ENCODE measurements around the gene RNF223.
"Not testable (repeated sequence)": the region's sequence is repeated elsewhere in the genome, so short reads cannot be mapped to it uniquely, and the experiment has no call there.

RNF223 gene

GRCh38 chr1:1106510-1107221 is 32.6 kb upstream of the RNF223 start:
- no peak for DNase-seq

- not testable (repeated sequence) for DNase-seq
Measured at GRCh38 chr1:1104152-1104551, 30.0 kb upstream of the RNF223 start.

DNA sequence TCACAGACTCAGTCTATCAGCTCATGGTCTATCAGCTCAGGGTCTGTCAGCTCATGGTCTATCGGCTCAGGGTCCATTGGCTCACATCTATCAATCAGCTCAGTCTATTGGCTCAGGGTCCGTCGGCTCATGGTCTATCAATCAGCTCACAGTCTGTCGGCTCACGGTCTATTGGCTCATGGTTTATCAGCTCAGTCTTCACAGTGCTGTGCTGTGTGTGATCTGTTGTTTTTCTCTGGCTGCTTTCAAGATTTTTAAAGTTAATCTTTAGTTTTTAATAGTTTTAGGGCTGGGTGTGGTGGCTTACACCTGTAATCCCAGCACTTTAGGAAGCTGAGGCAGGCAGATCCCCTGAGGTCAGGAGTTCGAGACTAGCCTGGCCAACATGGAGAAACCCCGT is 27.4 kb upstream of the RNF223 start:
- no peak for DNase-seq

GRCh38 chr1:1100296-1100695 is 26.2 kb upstream of the RNF223 start:
- no peak for DNase-seq

DNA sequence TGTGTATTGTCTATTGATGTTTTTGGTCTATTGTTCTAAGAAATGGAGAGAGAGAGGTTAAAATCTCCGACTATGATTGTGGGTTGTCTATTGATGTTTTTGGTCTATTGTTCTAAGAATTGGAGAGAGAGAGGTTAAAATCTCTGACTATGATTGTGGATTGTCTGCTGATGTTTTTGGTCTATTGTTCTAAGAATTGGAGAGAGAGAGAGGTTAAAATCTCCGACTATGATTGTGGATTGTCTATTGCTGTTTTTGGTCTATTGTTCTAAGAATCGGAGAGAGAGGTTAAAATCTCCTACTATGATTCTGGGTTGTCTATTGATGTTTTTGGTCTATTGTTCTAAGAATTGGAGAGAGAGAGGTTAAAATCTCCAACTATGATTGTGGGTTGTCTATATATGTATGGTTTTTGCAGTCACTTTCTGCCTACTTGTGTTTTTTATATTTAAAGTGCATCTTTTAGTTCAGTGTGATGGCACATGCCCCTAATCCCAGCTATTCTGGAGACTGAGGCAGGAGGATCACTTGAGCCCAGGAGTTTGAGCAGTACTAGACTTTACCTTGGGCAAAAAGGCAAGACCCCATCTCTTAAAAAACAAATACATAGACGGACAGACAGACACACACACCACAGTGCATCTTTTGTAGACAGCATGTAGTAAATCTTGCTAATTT is 25.5 kb upstream of the RNF223 start:
- no peak for DNase-seq

DNA sequence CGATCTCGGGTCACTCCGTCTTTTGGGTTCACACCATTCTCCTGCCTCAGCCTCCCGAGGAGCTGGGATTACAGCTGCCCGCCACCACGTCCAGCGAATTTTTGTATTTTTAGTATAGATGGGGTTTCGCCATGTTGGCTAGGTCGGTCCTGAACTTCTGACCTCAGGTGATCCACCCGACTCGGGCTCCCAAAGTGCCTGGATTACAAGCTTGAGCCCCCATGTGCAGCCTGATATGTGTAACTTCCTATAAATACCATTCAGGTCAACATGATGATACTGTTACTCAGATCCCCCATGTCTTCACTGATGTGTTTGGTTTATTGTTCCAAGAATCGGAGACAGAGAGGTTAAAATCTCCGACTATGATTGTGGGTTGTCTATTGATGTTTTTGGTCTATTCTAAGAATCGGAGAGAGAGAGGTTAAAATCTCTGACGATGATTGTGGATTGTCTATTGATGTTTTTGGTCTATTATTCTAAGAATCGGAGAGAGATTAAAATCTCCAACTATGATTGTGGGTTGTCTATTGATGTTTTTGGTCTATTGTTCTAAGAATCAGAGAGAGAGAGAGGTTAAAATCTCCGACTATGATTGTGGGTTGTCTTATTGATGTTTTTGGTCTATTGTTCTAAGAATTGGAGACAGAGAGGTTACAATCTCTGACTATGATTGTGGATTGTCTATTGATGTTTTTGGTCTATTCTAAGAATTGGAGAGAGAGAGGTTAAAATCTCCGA is 24.7 kb upstream of the RNF223 start:
- no peak for DNase-seq

- DNase-seq, result not testable (repeated sequence)
Measured at GRCh38 chr1:1096136-1096535, 22.0 kb upstream of the RNF223 start.

DNA sequence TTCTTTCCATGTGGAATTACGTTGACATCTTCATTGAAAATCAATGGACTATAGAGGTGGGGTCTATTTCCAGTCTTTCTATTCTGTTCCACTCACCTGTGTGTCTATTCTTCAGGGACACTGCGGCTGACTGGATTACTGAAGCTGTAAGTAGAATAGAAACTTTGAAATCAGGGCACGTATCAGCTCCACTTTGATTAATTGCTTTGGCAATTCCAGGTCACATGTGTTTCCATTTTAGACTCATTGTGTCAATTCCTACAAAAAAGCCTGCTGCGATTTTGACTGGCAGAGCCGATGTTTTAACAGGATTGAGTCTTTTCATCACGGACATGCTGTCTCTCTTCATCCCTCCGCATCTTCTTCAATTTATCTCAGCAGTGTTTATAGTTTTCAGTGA is 20.9 kb upstream of the RNF223 start:
- DNase-seq, result no peak

DNA sequence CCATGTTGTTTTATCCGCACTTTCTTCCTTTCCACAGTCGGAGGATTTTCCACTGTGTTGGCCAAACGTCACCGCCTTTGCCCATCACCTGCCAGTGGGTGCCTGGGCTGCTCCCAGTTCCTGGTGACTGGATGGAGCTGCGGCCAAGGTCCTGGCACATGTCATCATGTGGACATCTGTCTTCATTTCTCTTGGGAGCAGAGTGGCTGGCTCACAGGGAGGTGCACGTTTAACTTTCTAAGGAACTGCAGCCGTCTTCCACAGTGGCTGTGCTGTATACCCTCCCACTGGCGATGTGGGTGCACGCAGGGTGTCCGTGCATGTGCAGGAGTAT is 19.5 kb upstream of the RNF223 start:
- DNase-seq, result no peak

DNA sequence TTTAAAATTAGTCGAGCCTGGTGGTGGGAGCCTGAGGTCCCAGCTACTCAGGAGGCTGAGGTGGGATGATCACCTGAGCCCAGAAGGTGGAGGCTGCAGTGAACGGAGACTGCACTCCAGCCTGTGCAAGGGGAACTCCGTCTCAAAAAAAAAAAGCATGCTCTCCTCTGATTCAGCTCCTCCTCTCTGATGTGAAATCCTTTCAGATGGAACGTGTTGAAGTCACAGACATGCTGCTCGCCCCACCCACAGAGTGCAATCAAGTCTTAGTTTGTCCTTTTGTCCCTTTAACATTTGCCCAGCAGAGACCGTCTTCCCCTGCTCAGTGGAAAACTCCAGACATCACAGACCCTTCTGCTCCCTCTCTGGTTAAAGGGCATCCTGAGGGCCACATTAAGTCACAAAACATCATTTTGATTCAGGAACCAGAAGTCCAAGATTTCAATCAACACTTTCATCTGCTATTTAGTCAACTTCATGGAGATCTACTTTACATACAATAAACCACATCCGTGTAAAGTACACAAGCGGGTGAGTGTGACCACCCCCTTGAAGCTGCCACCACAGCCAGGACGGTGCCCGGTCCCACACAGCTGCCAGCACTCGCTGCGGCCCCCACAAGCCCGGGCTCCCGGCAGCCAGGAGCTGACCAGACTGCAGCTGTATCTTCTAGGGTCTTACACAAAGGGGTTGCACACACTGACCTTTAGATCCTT is 18.9 kb upstream of the RNF223 start:
- DNase-seq, result no peak

DNA sequence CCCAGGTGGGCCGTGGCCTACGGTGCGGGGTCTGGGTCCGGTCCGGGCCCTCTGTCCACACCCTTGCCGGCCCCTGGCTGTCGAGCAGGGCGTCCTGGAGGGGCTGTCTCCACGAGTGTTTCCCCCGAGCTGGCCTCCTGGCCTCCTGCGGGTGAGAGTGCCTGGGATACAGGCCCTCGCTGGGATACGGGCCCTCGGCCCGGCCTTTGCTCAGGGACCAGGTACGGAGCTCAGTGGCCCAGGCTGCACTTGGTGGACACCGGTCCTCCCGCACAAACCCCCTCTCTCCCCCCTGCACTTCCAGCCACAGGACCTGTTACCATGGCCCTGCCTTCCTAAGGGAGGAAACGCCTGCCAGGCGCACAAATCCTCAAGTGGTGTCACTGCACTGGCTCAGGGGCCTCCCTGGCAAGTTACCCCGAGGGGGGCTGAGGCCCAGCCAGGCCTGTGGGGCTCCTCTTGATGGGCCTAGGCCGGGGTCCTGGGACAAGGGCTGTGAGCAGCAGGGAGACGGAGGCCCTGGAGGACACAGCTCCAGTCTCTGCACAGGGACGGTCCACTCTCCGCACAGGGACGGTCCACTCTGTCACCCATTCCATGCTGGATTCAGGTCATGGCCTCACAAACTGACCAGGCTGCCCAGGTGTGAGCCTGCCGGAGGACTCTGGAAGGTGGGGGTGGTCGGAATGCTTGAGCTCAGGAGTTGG is 18.2 kb upstream of the RNF223 start:
- DNase-seq, result no peak

GRCh38 chr1:1091344-1092148 is 17.4 kb upstream of the RNF223 start:
- DNase-seq, result no peak

GRCh38 chr1:1090424-1091343 is 16.6 kb upstream of the RNF223 start:
- DNase-seq, result no peak

DNA sequence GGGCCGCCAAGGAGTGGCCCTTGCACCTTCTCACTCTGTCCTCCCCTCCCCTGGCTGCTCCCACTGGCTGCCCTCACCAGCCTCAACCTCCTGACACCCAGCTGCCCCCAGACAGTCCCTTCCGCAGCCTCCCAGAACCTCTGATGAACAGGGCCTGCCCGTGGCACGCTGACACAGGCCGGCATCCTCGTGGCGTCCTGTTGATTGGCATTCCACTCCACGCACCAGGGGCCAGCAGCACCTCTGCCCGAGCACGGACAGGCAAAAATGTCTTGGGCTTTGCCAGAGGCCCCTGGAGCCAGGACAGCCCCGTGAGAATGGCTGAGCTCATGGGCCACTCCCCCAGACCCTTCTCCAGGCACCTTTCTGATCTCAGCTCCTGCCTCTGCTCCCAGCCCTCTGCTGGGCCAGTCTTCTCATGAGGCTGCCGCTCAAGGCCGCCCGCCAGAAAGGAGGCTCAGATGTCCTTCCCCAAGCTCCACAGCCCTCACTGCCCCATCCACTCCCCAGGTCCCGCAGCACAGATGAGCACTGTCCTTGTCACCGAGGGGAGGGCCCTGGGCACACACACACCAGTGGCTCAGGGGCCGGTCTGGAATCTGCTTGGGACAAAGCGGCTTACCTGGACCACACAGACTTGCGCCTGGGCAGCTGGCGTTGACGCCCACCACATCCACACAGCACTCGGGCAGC is 15.8 kb upstream of the RNF223 start:
- no peak for DNase-seq

- no peak for DNase-seq
Measured at GRCh38 chr1:1088801-1089680, 14.9 kb upstream of the RNF223 start.

DNA sequence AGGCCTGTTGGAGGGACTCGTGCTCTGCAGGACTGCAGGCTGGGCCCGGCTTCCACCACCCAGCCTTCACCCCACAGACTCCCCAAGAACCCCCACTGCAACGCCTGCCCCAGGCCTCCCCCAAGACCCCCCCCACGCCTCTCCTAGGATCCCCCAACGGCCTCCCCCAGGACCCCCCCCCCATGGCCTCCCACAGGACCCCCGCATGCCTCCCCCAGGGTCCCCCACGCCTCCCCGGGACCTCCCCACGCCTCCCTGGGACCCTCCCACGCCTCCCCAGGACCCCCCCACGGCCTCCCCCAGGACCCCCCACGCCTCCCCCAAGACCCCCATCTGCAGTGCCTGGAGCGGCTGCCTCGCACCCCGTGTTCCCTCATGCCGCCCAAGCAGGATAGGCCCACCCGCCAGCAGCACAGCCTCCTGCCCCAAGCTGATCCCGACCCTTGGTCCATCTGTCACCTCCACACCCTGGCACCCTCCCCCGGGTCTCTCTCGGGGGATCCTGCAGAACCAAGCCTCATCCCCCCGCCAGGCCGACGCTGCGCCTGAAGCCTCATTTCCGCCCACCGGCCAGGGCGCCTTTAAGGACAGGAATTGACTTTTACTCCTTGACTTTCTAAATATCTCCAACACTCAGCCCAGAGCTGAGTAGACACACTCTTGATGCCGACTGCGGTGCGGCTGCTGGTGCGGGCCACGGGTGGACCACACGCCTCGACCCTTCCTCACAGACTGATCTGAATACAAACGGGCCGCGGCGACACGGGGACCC is 14.1 kb upstream of the RNF223 start:
- no peak for DNase-seq

DNA sequence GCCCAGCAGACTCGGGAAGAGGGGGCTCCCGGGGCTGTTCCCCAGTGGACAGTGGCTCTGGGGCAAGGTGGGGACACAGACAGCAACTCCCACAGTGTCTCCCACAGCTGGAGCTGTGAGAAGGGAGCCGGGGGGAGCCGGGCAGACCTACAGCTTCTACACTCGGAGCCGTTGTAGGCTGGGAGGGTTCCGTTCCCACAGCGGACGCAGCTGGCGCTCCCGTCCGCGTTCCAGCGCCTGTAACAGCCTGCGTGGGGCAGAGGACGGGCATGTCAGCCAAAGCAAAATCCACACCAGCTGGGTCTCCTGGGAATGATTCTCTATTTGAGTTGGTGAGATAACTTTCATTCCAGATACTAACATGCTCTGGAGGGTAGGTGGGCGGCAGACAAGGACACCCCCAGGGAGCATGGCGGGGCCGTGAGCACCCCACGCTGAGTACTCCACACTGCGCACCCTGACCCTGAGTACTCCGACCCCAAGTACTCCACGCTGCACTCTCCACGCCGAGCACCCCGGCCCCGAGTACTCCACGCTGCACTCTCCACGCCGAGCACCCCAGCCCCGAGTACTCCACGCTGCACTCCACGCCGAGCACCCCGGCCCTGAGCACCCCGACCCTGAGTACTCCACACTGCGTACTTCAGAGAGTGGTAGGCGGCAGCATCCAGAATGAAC is 13.4 kb upstream of the RNF223 start:
- DNase-seq, result no peak

DNA sequence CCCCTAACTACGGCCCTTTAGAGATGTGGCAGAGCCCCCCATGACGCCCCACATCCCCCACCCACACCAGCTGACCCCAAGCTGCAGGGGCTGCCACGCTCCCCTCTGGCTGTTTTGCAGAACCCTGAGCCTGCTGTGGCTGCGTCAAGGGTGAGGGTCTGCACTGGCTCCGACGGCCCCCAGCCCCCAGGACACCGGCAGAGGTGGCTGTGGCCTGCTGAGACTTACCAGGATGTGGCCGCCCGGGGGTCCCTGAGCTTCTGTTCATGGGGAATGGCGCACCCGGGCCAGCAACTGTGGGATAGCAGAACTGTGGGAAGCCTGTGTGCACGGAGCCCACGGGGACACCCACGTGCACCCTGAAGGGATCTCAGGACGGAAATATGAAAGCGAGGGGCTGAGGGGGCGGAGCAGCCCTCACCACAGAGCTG is 12.8 kb upstream of the RNF223 start:
- DNase-seq, result no peak

Data from DMS79 (cell line).